GM11168 (cell line): Measurements from ENCODE around the gene DMXL1.
"Not testable (repeated sequence)": the region's sequence is repeated elsewhere in the genome, so short reads cannot be mapped to it uniquely, and the experiment has no call there.

Experiments used
- in situ Hi-C: fragments of 300-500 bp; cut with MboI; formaldehyde crosslinking; loops from one replicate; pipeline ENCODE4 v1.12.0; 2022; ENCODE audit warnings: low sequenced_read_pairs; ENCODE audit not compliant: unreplicated experiment

Gene DMXL1

GRCh38 chr5:119063579-119064379 lies 7.1 kb upstream of the DMXL1 start:
- in situ Hi-C loops: no loop called here

DNA sequence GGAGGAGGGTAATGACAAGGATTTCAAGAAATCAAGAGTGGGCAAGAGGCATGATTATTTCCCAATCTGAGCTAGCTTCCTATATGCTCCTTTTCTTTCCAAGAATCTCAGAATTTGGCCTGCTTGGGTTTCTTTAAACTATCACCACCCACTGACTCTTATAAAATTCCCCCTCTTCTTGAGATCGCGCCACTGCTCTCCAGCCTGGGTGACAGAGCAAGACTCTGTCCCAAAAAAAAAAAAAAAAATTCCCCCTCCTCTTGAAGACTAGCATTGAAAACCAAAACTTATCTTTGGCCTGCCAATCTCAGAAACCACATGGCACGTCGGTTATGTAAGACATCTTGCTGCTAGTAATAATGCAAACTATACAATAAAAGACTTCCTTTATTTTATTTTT lies 3.4 kb upstream of the DMXL1 start:
- in situ Hi-C loops: no loop called here

- in situ Hi-C loops: no loop called here
These were observed 384 bp upstream of the DMXL1 start for GRCh38 chr5:119070578-119070827.

DNA sequence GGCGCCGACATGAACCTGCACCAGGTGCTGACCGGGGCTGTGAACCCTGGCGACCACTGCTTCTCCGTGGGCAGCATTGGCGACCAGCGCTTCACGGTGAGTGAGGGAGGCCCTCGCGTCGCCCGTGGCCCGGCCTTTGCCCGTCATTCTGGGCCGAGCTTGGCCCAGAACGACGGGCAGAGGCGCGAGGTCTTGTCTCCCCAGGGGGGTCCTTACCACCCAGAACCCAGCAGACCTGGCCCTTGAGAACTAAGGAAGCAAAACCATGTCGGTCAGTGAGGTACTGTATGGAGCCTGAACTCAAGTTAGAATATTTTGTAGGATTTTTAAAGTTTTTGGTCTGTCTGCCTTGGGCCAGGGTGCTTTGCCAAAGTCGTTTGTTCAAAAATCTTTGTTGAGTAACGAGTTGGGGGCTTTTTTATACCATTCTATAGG lies 691 bp downstream of the DMXL1 start:
- in situ Hi-C loops: no loop called here

- in situ Hi-C loops: no loop called here
These were observed 1.6 kb downstream of the DMXL1 start for GRCh38 chr5:119072496-119072895.

GRCh38 chr5:119073746-119074337 lies 3.0 kb downstream of the DMXL1 start:
- in situ Hi-C loops: not testable (repeated sequence)

DNA sequence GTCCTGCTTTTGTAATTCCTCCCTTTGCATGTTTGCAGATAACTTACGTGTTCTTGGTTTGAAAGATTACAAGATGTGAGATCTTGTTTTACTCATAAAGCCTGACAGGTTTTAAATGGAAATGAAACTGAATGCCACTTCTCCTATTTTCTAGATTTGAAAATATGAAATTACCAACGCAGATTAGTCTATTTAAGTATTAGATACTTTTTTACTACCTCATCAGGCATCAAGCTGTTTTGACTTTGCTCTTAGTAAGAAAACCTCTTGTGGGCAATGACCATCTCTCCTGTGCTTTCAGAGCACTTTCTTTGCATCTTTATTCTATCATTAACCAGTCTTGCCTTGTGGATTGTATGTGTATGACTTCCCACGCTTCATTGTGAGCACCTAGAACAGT lies 3.5 kb downstream of the DMXL1 start:
- in situ Hi-C loops: no loop called here

DNA sequence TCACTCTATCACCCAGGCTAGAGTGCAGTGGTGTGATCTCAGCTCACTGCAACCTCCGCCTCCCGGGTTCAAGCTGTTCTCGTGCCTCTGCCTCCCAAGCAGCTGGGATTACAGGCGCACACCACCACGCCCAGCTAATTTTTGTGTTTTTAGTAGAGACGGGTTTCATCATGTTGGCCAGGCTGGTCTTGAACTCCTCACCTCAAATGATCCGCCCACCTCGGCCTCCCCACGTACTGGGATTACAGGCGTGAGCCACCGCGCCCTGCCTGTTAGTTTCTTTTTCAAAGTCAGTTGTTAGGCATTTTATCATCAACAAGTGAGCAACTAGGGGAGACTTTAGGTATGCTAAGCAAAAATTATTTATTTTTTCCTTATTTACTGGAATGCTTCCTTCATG lies 4.4 kb downstream of the DMXL1 start:
- in situ Hi-C loops: not testable (repeated sequence)

DNA sequence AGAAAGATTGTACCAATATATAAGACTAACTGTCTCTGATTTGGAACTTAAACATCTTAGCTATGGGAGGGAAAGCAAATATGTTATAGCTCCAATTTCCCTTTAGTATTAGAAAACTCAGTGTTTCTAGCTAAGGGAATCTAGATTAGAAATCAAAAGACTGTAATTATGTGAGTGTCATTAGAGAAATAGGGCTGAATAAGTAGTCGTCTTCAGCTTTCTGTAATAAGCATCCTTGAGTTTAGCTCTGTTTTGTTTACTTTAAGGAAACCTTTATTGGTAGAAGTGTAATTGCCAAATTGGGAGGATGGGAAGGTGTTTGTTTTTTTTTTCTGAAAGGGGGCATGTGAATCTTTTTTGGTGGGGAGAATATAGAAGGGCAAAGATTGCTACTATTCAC lies 5.2 kb downstream of the DMXL1 start:
- in situ Hi-C loops: no loop called here

DNA sequence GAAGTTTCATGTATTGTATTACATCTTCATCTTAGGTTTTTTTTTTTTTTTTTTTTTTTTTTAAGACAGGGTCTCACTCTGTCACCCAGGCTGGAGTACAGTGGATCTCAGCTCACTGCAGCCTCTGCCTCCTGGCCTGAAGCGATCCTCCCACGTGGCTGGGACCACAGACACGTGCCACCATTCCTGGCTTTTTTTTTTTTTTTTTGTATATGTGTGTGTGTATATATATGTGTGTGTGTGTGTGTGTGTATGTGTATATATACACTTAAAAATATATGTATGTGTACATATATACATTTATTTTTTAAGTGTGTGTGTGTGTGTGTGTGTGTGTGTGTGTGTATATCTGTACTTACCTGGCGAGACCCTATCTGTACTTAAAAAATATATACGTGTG lies 6.6 kb downstream of the DMXL1 start:
- in situ Hi-C loops: no loop called here

- in situ Hi-C loops: no loop called here
These were observed 7.4 kb downstream of the DMXL1 start for GRCh38 chr5:119078071-119078846.

DNA sequence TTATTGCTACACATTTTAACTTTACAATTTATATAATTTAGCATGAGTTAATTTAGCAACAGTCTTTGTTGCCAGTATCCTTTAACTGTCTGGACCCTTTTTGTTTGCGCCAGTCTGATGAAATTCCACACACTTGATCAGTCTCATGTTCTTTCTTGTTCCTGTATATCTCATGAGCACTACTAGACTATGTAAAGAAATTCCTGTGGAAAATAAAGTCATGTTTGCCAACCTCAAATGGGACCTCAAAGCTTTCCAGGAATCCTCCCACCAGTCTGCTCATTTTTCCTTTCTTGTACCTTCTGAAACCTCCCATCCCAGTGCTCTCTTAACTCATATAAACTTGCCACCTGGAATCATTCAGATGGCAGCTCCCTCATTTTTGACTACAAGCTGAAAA lies 8.0 kb downstream of the DMXL1 start:
- in situ Hi-C loops: no loop called here

DNA sequence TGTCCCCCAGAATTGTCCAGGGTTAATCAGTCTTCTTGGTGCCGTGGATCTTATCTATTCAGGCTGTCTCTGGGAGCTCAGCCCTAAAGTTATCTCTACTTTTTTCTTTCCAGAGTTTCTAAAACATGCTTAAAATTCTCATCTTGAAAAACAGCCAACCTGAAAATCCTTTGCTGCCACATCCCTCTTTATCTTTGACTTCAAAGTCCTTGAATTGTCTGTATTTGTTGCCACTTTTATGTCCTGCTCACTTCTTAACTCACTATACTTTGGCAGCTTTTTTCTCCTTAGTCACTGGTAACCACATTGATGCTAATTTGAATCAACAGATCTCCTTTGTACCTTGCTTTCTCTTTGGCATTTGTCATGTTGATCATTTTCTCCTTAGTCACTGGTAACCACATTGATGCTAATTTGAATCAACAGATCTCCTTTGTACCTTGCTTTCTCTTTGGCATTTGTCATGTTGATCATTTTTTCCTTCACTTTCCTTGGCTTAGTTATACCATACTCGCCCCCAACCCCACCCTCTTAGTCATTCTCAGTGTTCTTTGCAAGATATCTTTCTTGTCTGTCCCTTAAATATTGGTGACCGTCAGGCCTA lies 8.5 kb downstream of the DMXL1 start:
- in situ Hi-C loops: no loop called here

- in situ Hi-C loops: no loop called here
These were observed 10.0 kb downstream of the DMXL1 start for GRCh38 chr5:119080936-119081335.

- in situ Hi-C loops: no loop called here
These were observed 11.8 kb downstream of the DMXL1 start for GRCh38 chr5:119082691-119083090.

DNA sequence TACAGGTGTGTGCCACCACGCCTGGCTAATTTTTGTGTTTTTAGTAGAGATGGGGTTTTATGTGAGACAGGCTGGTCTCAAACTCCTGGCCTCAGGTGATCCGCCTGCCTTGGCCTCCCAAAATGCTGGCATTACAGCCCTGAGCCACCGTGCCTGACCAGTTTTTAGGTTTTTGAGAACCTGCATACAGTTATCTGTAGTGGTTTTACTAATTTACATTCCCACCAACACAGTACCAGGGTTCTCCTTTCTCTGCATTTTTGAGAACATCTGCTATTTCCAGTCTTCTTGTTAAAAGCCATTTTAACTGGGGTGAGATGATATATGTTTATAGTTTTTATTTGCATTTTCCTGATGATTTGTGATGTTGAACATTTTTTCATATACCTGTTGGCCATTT lies 12.8 kb downstream of the DMXL1 start:
- in situ Hi-C loops: no loop called here

DNA sequence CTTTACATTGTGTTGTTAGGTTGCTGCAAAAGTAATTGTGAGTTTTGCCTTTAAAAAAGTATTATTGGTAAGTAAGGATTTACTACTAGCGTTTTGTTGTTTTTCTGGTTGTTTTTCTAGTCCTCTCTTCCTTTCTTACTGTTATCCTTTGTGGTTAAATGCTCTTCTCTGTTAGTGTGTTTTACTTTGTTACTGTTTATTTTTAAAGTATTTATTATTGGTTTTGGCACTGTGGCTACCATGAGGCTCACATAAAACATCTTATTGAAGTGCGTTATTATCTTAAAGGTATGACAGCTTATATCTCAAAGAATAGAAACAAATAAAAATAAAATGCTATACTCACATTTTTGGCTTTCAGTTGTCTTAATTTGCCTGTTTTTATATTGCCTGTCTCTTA lies 17.6 kb downstream of the DMXL1 start:
- in situ Hi-C loops: no loop called here

- in situ Hi-C loops: no loop called here
These were observed 24.7 kb downstream of the DMXL1 start for GRCh38 chr5:119095611-119096010.

GRCh38 chr5:119105971-119106370 lies 35.1 kb downstream of the DMXL1 start:
- in situ Hi-C loops: no loop called here

DNA sequence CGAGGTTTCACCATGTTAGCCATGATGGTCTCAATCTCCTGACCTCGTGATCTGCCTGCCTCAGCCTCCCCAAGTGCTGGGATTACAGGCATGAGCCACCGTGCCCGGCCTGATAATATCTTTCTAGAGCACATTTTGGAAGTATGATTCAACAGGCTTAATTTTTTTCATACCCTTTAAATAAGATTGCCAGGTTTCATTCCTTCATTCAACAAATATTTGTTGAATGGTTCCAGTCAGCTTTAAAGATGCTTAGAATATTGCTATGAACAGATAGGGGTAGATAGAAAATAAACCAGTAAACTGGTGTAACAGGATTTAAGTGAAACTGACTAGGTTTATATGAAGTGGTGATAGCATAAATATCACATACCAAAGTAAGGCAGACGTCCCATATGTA lies 41.3 kb downstream of the DMXL1 start:
- in situ Hi-C loops: no loop called here

DNA sequence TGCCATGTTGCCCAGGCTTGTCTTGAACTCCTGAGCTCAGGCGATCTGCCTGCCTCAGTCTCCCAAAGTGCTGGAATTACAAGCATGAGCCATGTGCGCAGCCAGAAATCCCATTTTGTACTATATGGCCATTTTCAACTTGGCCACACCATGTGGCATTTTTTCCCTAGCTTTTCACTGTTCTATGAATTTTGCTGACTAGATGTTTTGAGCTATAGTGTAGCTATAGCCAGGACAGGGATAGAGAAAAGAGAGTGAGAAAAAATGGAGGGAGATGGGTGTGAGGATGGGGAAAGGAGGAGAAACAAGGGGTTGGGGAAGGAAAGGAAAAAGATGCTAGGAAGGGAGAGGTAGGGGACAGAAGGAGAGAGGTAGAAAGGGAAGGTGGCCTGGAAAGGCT lies 46.4 kb downstream of the DMXL1 start:
- in situ Hi-C loops: no loop called here
